ENCODE measurements around the gene ASB6.

ASB6 gene

DNA sequence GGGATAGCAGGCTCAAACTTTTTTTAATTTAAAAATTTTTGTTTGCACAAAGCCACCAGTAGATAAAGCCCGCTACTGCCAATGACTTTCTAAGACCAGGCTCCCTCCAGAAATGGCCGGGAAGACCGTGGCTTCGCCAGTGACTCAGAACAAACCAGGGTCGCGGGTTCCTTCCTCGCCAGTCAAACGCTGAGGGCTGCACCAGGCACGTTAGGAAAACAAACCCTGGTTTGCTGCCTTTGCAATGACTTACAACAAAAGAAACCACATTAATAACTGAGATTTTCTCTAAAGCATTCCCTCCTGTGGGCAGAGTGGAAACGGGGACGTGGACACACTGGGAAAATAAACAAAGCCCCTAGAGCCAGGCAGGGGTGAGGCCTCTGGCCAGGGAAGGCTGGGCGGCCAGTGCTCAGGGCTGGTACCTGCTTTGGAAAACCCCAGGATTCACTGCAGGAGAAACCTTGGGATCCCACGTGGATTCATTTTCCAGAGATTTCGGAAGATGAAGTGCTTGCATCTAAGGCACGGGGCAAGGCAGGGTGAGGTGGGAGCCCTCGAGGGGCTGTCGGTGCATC is 27.3 kb upstream of the ASB6 start:
- TF ChIP-seq, protein P1, sequence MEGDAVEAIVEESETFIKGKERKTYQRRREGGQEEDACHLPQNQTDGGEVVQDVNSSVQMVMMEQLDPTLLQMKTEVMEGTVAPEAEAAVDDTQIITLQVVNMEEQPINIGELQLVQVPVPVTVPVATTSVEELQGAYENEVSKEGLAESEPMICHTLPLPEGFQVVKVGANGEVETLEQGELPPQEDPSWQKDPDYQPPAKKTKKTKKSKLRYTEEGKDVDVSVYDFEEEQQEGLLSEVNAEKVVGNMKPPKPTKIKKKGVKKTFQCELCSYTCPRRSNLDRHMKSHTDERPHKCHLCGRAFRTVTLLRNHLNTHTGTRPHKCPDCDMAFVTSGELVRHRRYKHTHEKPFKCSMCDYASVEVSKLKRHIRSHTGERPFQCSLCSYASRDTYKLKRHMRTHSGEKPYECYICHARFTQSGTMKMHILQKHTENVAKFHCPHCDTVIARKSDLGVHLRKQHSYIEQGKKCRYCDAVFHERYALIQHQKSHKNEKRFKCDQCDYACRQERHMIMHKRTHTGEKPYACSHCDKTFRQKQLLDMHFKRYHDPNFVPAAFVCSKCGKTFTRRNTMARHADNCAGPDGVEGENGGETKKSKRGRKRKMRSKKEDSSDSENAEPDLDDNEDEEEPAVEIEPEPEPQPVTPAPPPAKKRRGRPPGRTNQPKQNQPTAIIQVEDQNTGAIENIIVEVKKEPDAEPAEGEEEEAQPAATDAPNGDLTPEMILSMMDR (IDR thresholded peaks at IDR 0.05; ENCODE audit: low read depth, low read length) = no peak
- H3K4me3 ChIP-seq (ENCODE audit: low read depth, low read length) = no peak overlapping the region
- in situ Hi-C loops (cut with HindIII; ENCODE audit: low sequenced_read_pairs) = no loop called here
- peak; percentile 87 for DNase-seq (ENCODE audit: low read depth, low spot score)

DNA sequence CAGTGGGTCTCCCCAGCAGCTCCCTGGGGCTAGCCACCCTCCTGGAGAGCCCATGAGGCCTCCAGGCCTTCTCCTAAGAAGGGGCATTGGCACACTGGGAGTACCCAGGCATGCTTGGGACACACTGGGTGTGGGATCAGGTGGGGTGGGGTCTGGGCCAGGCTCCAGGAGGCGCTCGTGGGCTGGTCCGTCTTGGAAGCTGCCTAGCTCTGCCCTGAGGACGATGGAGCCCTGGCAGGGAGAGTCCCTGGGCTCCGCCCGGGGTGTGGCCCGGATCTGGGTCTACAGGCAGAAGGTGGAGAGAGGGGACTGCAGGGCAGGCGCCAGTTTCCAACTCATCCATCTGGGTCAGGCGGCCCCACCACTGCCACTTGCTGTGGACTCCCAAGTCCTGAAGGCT is 25.9 kb upstream of the ASB6 start:
- TF ChIP-seq, protein P1 (IDR thresholded peaks at IDR 0.05; ENCODE audit: low read depth, low read length) = no peak
- in situ Hi-C loops (cut with HindIII; ENCODE audit: low sequenced_read_pairs) = no loop called here

DNA sequence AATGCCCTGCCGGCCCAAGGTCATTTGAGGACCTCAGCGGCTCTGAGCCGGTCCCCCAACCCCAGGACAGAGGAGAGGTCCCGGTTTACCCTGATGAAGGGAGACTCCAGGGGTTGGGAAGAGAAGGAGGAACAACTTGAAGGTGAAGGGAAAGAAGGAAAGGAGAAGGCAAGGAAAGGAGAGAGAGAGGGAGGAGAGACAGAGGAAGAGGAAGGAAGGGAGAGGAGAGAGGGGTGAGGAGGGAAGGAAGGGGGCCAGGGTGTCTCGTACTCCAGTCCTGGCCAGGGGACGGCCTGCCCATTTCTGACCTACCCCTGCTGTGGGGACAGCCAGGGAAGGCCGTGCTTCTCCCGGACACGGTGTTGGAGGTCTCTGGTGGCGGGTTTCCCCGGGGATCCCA is 25.4 kb upstream of the ASB6 start:
- TF ChIP-seq, protein P1 (IDR thresholded peaks at IDR 0.05; ENCODE audit: low read depth, low read length) = no peak
- in situ Hi-C loops (cut with HindIII; ENCODE audit: low sequenced_read_pairs) = no loop called here
- H3K4me3 ChIP-seq (ENCODE audit: low read depth, low read length) = no peak overlapping the region
- DNase-seq (ENCODE audit: low read depth, low spot score) = no peak

More for the DNA sequence above, 25.9 kb upstream of the ASB6 start:
- no peak overlapping the region for H3K4me3 ChIP-seq (ENCODE audit: low read depth, low read length)
- DNase-seq (ENCODE audit: low read depth, low spot score) = no peak

DNA sequence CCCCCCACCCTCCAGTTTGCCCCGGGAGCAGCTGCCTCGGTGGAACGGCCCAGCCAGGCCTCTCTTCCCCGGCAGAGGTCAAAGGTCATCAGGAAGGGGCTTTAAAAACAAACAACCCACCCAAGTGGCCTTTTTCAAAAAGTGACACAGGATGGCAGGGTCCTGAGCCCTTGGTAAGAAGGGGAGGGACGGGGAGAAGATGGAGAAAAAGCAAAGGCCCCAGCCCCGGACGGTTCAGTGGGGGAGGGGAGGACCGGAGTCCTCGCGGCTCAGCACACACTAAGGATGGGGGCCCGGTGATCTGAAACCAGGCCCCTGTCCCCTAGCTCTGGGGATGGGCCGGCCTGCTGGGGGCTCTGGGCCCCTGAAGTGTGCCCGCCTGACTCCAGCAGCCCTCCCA is 24.6 kb upstream of the ASB6 start:
- H3K4me3 ChIP-seq (ENCODE audit: low read depth, low read length) = peak overlapping the region; percentile 46
- DNase-seq (ENCODE audit: low read depth, low spot score) = no peak
- in situ Hi-C loops (cut with HindIII; ENCODE audit: low sequenced_read_pairs) = no loop called here
- TF ChIP-seq, protein P1 (IDR thresholded peaks at IDR 0.05; ENCODE audit: low read depth, low read length) = no peak

DNA sequence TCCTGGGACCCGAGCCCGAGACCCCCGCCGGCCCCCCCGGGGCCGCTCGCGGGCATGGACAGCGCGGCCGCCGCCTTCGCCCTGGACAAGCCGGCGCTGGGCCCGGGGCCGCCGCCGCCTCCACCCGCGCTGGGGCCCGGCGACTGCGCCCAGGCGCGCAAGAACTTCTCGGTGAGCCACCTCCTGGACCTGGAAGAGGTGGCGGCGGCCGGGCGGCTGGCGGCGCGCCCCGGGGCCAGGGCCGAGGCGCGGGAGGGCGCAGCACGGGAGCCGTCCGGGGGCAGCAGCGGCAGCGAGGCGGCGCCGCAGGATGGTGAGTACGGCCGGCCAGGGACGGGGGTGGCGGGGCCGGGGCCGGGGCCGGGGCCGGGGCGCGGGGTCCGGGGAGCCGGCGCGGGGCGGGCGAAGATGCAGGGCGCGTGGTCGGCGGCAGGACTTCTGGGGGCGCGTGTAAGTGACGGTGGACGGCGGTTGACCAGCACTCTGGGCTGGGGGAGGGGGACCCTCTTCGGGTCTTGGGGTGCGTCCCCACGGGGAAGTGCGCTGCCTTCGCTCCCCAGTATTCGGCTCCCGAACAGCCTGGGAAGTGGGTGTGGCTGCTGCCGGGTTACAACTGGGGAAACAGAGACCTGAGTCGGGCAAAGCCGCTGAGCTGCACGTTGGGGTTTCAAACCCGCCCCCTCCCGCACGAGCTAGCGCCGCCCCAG is 24.0 kb upstream of the ASB6 start:
- TF ChIP-seq, protein P1 (IDR thresholded peaks at IDR 0.05; ENCODE audit: low read depth, low read length) = no peak
- in situ Hi-C loops (cut with HindIII; ENCODE audit: low sequenced_read_pairs) = no loop called here
- DNase-seq (ENCODE audit: low read depth, low spot score) = no peak
- peak overlapping the region; percentile 46 for H3K4me3 ChIP-seq (ENCODE audit: low read depth, low read length)

DNA sequence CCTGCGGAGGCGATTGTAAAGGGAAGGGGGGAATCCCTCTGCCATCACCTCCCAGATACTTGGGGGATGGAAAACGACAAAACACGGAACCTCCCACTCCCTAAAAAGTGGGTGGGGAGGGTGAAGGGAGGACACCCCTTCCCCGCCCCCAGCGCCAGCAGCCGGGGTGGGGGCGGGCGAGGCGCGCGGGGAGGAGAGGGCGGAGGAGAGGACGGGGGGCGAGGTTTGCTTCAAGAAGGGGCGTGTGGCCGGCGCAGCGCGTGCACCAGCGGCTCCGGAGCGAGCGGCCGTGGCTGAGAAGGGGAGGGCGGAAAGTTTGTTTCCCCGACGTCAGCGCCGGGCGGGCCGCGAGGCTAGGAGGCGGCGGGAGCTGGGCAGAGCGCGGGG is 23.4 kb upstream of the ASB6 start, which contains the start of gene PRRX2:
TSS of gene PRRX2 (plus strand) at position 259 of the 387 bp plus-strand sequence. CDS start 221 bp downstream, outside the sequence.
- TF ChIP-seq, protein P1 (IDR thresholded peaks at IDR 0.05; ENCODE audit: low read depth, low read length) = no peak
- in situ Hi-C loops (cut with HindIII; ENCODE audit: low sequenced_read_pairs) = no loop called here
- peak within 1 kb of the TSS; percentile 46 for H3K4me3 ChIP-seq (ENCODE audit: low read depth, low read length)
- DNase-seq (ENCODE audit: low read depth, low spot score) = peak; percentile 19

Measured in astrocyte of the spinal cord (primary cell).